ENCODE data around the gene RNF215. TPM values are rescaled to one million over a fixed set of nuclear protein-coding genes. Genes with fewer than 3 reads are reported as not detected.

Gene RNF215
- total RNA-seq, 2 donors from 2014 or later, result 5.6 to 7.5 TPM

DNA sequence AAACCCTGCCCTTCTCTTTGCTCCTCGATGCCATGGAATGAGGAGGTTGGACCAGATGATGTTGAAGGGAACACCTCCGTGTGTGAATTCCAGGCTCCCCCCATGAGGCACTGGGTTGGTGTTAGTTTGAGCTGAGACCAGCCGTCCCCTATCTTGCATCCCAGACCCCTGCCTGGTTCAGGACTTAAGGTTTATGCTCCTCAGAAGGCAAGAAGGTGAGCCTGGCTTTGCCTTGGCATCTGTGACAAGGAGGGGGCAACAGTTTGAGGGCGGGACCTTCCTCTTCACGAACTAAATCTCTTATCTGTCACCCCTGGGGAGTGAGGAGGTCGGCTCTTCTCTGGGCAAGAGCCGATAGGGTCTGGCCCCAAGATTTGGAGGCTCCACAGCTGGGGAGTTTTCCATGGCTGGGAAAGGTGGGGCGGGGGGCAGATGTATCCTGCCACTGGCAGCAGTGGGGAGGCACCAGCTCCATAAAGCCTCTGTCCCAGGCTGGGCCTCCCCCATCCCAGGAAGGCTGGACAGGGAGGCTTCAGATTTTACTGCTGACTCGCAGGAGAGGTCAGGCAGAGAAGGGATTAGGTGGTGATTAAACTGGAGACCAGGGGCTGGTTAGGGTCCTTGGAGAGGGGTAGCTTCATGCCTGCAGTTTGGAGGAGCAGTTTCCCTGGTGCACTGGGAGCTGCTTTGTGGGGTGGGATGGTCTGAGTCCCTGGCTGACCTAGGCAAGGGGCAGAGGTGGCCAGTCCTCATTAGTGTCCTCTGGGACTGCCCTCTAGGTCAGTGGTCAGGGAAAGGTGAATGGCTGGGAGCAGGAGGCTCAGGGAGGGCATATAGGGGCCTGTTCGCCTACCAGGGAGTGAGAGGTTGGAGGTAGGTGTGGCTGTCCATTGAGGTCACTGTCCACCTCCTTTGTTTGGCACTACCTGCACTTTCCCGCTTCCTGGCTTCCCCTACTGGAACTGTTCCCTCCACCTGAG, 10.7 kb upstream of the RNF215 start:
- no peaks in the 10 kb centered on the region for H3K36me3 ChIP-seq
- no peaks in the 10 kb centered on the region for H3K9me3 ChIP-seq
- H3K27me3 ChIP-seq, result no peaks in the 10 kb centered on the region
- TF ChIP-seq, protein P1, sequence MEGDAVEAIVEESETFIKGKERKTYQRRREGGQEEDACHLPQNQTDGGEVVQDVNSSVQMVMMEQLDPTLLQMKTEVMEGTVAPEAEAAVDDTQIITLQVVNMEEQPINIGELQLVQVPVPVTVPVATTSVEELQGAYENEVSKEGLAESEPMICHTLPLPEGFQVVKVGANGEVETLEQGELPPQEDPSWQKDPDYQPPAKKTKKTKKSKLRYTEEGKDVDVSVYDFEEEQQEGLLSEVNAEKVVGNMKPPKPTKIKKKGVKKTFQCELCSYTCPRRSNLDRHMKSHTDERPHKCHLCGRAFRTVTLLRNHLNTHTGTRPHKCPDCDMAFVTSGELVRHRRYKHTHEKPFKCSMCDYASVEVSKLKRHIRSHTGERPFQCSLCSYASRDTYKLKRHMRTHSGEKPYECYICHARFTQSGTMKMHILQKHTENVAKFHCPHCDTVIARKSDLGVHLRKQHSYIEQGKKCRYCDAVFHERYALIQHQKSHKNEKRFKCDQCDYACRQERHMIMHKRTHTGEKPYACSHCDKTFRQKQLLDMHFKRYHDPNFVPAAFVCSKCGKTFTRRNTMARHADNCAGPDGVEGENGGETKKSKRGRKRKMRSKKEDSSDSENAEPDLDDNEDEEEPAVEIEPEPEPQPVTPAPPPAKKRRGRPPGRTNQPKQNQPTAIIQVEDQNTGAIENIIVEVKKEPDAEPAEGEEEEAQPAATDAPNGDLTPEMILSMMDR (IDR thresholded peaks at IDR 0.05), result no peak
- H3K4me3 ChIP-seq, result peak overlapping the region; percentile 59
- no peak for DNase-seq (ENCODE audit: low spot score)
- H3K27ac ChIP-seq, result peak overlapping the region in 1 of 2 donors; percentile 35
- peaks cover 0 to 32% of the 10 kb centered on the region in 2 donors for H3K4me1 ChIP-seq

- Histone ChIP-seq H3K4me3 (peak within 1 kb of the TSS; percentile 59), H3K4me1 (peaks cover 0 to 32% of the 10 kb centered on the region in 2 donors), H3K36me3 (no peaks in the 10 kb centered on the region), H3K9me3 (no peaks in the 10 kb centered on the region), H3K27ac (peak within 1 kb of the TSS; percentile 35 to 56), H3K27me3 (no peaks in the 10 kb centered on the region)
- DNase-seq (ENCODE audit: low spot score), result peak; percentile 73
- TF ChIP-seq, protein P1 (IDR thresholded peaks at IDR 0.05), result no peak
Observed at GRCh38 chr22:30396871-30397655, 9.9 kb upstream of the RNF215 start, which contains the start of gene SEC14L2. SEC14L2 (plus strand) TSS chr22:30397018; CDS start chr22:30397117, 99 bp downstream.

DNA sequence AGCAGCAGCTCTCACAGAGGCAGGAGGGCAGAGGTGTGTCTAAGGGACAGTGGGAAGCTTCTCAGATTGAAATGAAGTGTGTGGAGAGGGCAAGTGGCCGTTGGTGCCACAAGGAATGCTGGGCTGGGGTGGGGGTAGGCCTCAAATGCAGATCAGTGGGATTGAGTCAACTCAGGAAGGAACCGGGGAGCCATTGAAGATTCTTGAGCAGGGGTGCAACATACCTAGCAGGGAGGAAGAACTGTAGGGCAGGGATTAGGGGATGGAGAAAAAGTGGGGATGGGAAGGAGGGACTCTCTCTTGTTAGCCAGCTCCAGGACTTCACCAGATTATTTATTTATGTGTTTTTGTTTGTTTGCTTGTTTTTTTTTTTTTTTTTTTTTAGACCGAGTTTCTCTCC, 6.7 kb upstream of the RNF215 start:
- Histone ChIP-seq H3K9me3 (no peaks in the 10 kb centered on the region), H3K4me1 (peaks cover 0 to 29% of the 10 kb centered on the region in 2 donors), H3K27me3 (no peaks in the 10 kb centered on the region), H3K36me3 (no peaks in the 10 kb centered on the region), H3K27ac (no peak overlapping the region), H3K4me3 (no peak overlapping the region)
- TF ChIP-seq, protein P1 (IDR thresholded peaks at IDR 0.05), result no peak
- DNase-seq (ENCODE audit: low spot score), result no peak

GRCh38 chr22:30393322-30393680, 6.1 kb upstream of the RNF215 start:
- no peaks in the 10 kb centered on the region for H3K9me3 ChIP-seq
- TF ChIP-seq, protein P1 (IDR thresholded peaks at IDR 0.05), result no peak
- no peak overlapping the region for H3K4me3 ChIP-seq
- H3K4me1 ChIP-seq, result peaks cover 0 to 23% of the 10 kb centered on the region in 2 donors
- no peak overlapping the region for H3K27ac ChIP-seq
- H3K36me3 ChIP-seq, result no peaks in the 10 kb centered on the region
- no peak for DNase-seq (ENCODE audit: low spot score)
- H3K27me3 ChIP-seq, result no peaks in the 10 kb centered on the region

- Histone ChIP-seq H3K36me3 (no peaks in the 10 kb centered on the region), H3K9me3 (no peaks in the 10 kb centered on the region), H3K4me3 (no peak overlapping the region), H3K27me3 (no peaks in the 10 kb centered on the region), H3K4me1 (peaks cover 0 to 18% of the 10 kb centered on the region in 2 donors), H3K27ac (no peak overlapping the region)
- DNase-seq (ENCODE audit: low spot score), result no peak
- TF ChIP-seq, protein P1 (IDR thresholded peaks at IDR 0.05), result no peak
Observed at GRCh38 chr22:30392661-30393321, 5.6 kb upstream of the RNF215 start.
